ENCODE measurements around the gene ZNF70.

Gene ZNF70

GRCh38 chr22:23778577-23778900, 27.6 kb upstream of the ZNF70 start:
- H3K27me3 ChIP-seq (ENCODE audit: control insufficient read depth, insufficient read depth, low read length) = peaks cover 22% of the 10 kb centered on the region
- no peak overlapping the region for H3K4me3 ChIP-seq (ENCODE audit: low read depth, low read length)
- no peak overlapping the region for H3K27ac ChIP-seq (ENCODE audit: low read depth, low read length)
- peaks cover 12% of the 10 kb centered on the region; the same call in 1 of the 2 replicates for H3K4me1 ChIP-seq (ENCODE audit: control insufficient read depth, insufficient read depth, low read length)
- H3K36me3 ChIP-seq (ENCODE audit: control insufficient read depth, insufficient read depth, low read length) = no peaks in the 10 kb centered on the region
- no peaks in the 10 kb centered on the region for H3K9me3 ChIP-seq (ENCODE audit: control insufficient read depth, insufficient read depth, low read depth, low read length)
- peak overlapping the region; percentile 35 for H3K9ac ChIP-seq (ENCODE audit: low read length)

GRCh38 chr22:23777776-23778576, 27.1 kb upstream of the ZNF70 start:
- H3K9me3 ChIP-seq (ENCODE audit: control insufficient read depth, insufficient read depth, low read depth, low read length) = no peaks in the 10 kb centered on the region
- no peaks in the 10 kb centered on the region for H3K36me3 ChIP-seq (ENCODE audit: control insufficient read depth, insufficient read depth, low read length)
- peaks cover 18% of the 10 kb centered on the region; the same call in 1 of the 2 replicates for H3K4me1 ChIP-seq (ENCODE audit: control insufficient read depth, insufficient read depth, low read length)
- no peak overlapping the region for H3K4me3 ChIP-seq (ENCODE audit: low read depth, low read length)
- H3K27ac ChIP-seq (ENCODE audit: low read depth, low read length) = no peak overlapping the region
- peak overlapping the region; percentile 35 for H3K9ac ChIP-seq (ENCODE audit: low read length)
- peaks cover 28% of the 10 kb centered on the region for H3K27me3 ChIP-seq (ENCODE audit: control insufficient read depth, insufficient read depth, low read length)

- H3K27ac ChIP-seq (ENCODE audit: low read depth, low read length) = no peak overlapping the region
- H3K27me3 ChIP-seq (ENCODE audit: control insufficient read depth, insufficient read depth, low read length) = peaks cover 29% of the 10 kb centered on the region
- no peaks in the 10 kb centered on the region for H3K9me3 ChIP-seq (ENCODE audit: control insufficient read depth, insufficient read depth, low read depth, low read length)
- H3K36me3 ChIP-seq (ENCODE audit: control insufficient read depth, insufficient read depth, low read length) = no peaks in the 10 kb centered on the region
- peaks cover 16% of the 10 kb centered on the region for H3K4me1 ChIP-seq (ENCODE audit: control insufficient read depth, insufficient read depth, low read length)
- H3K9ac ChIP-seq (ENCODE audit: low read length) = no peak overlapping the region
- no peak overlapping the region for H3K4me3 ChIP-seq (ENCODE audit: low read depth, low read length)
Observed at GRCh38 chr22:23775779-23776375, 25.0 kb upstream of the ZNF70 start.

- Histone ChIP-seq H3K4me3 (ENCODE audit: low read depth, low read length) (no peak overlapping the region), H3K9me3 (ENCODE audit: control insufficient read depth, insufficient read depth, low read depth, low read length) (no peaks in the 10 kb centered on the region), H3K27me3 (ENCODE audit: control insufficient read depth, insufficient read depth, low read length) (peaks cover 29% of the 10 kb centered on the region), H3K27ac (ENCODE audit: low read depth, low read length) (no peak overlapping the region), H3K36me3 (ENCODE audit: control insufficient read depth, insufficient read depth, low read length) (no peaks in the 10 kb centered on the region), H3K9ac (ENCODE audit: low read length) (no peak overlapping the region), H3K4me1 (ENCODE audit: control insufficient read depth, insufficient read depth, low read length) (peaks cover 16% of the 10 kb centered on the region)
Observed at GRCh38 chr22:23774922-23775436, 24.1 kb upstream of the ZNF70 start.

- H3K9me3 ChIP-seq (ENCODE audit: control insufficient read depth, insufficient read depth, low read depth, low read length) = no peaks in the 10 kb centered on the region
- no peak overlapping the region for H3K4me3 ChIP-seq (ENCODE audit: low read depth, low read length)
- peaks cover 20% of the 10 kb centered on the region for H3K4me1 ChIP-seq (ENCODE audit: control insufficient read depth, insufficient read depth, low read length)
- no peak overlapping the region for H3K9ac ChIP-seq (ENCODE audit: low read length)
- peaks cover 33% of the 10 kb centered on the region for H3K27me3 ChIP-seq (ENCODE audit: control insufficient read depth, insufficient read depth, low read length)
- no peak overlapping the region for H3K27ac ChIP-seq (ENCODE audit: low read depth, low read length)
- H3K36me3 ChIP-seq (ENCODE audit: control insufficient read depth, insufficient read depth, low read length) = no peaks in the 10 kb centered on the region
Observed at GRCh38 chr22:23774114-23774921, 23.4 kb upstream of the ZNF70 start.

- Histone ChIP-seq H3K36me3 (ENCODE audit: control insufficient read depth, insufficient read depth, low read length) (no peaks in the 10 kb centered on the region), H3K4me1 (ENCODE audit: control insufficient read depth, insufficient read depth, low read length) (peaks cover 24% of the 10 kb centered on the region), H3K27me3 (ENCODE audit: control insufficient read depth, insufficient read depth, low read length) (peaks cover 38% of the 10 kb centered on the region), H3K27ac (ENCODE audit: low read depth, low read length) (no peak overlapping the region), H3K9ac (ENCODE audit: low read length) (no peak overlapping the region), H3K9me3 (ENCODE audit: control insufficient read depth, insufficient read depth, low read depth, low read length) (no peaks in the 10 kb centered on the region), H3K4me3 (ENCODE audit: low read depth, low read length) (peak overlapping the region; percentile 73)
Observed at GRCh38 chr22:23773483-23774113, 22.7 kb upstream of the ZNF70 start.

GRCh38 chr22:23772649-23773473, 21.9 kb upstream of the ZNF70 start, which contains the start of gene MMP11:
MMP11 (plus strand) TSS chr22:23772849; CDS start chr22:23772871, 22 bp downstream.
- H3K4me3 ChIP-seq (ENCODE audit: low read depth, low read length) = peak within 1 kb of the TSS; percentile 73
- H3K27me3 ChIP-seq (ENCODE audit: control insufficient read depth, insufficient read depth, low read length) = peaks cover 38% of the 10 kb centered on the region
- no peak within 1 kb of the TSS for H3K27ac ChIP-seq (ENCODE audit: low read depth, low read length)
- no peaks in the 10 kb centered on the region for H3K36me3 ChIP-seq (ENCODE audit: control insufficient read depth, insufficient read depth, low read length)
- peak within 1 kb of the TSS; percentile 46 for H3K9ac ChIP-seq (ENCODE audit: low read length)
- H3K4me1 ChIP-seq (ENCODE audit: control insufficient read depth, insufficient read depth, low read length) = peaks cover 24% of the 10 kb centered on the region
- no peaks in the 10 kb centered on the region for H3K9me3 ChIP-seq (ENCODE audit: control insufficient read depth, insufficient read depth, low read depth, low read length)

GRCh38 chr22:23772315-23772648, 21.4 kb upstream of the ZNF70 start:
- peaks cover 35% of the 10 kb centered on the region for H3K27me3 ChIP-seq (ENCODE audit: control insufficient read depth, insufficient read depth, low read length)
- H3K27ac ChIP-seq (ENCODE audit: low read depth, low read length) = no peak overlapping the region
- peak overlapping the region; percentile 46 for H3K4me3 ChIP-seq (ENCODE audit: low read depth, low read length)
- H3K9me3 ChIP-seq (ENCODE audit: control insufficient read depth, insufficient read depth, low read depth, low read length) = no peaks in the 10 kb centered on the region
- H3K36me3 ChIP-seq (ENCODE audit: control insufficient read depth, insufficient read depth, low read length) = no peaks in the 10 kb centered on the region
- H3K4me1 ChIP-seq (ENCODE audit: control insufficient read depth, insufficient read depth, low read length) = peaks cover 24% of the 10 kb centered on the region
- H3K9ac ChIP-seq (ENCODE audit: low read length) = no peak overlapping the region

GRCh38 chr22:23769321-23769965, 18.5 kb upstream of the ZNF70 start:
- Histone ChIP-seq H3K9me3 (ENCODE audit: control insufficient read depth, insufficient read depth, low read depth, low read length) (no peaks in the 10 kb centered on the region), H3K36me3 (ENCODE audit: control insufficient read depth, insufficient read depth, low read length) (peaks cover 12% of the 10 kb centered on the region), H3K4me1 (ENCODE audit: control insufficient read depth, insufficient read depth, low read length) (peaks cover 32% of the 10 kb centered on the region), H3K9ac (ENCODE audit: low read length) (no peak overlapping the region), H3K27ac (ENCODE audit: low read depth, low read length) (no peak overlapping the region), H3K4me3 (ENCODE audit: low read depth, low read length) (no peak overlapping the region), H3K27me3 (ENCODE audit: control insufficient read depth, insufficient read depth, low read length) (peaks cover 25% of the 10 kb centered on the region)
